Measurements from ENCODE around the gene VPREB1.
"Not testable (repeated sequence)": the region's sequence is repeated elsewhere in the genome, so short reads cannot be mapped to it uniquely, and the experiment has no call there.

The VPREB1 gene

GRCh38 chr22:22248878-22249277 lies 4.3 kb downstream of the VPREB1 start:
- DNase-seq, result peak; percentile 37

- DNase-seq, result not testable (repeated sequence)
Measured at GRCh38 chr22:22250651-22251050, 6.1 kb downstream of the VPREB1 start.

GRCh38 chr22:22256133-22256532 lies 11.5 kb downstream of the VPREB1 start:
- not testable (repeated sequence) for DNase-seq

GRCh38 chr22:22258597-22259415 lies 14.2 kb downstream of the VPREB1 start:
- not testable (repeated sequence) for DNase-seq

- DNase-seq, result not testable (repeated sequence)
Measured at GRCh38 chr22:22260169-22260568, 15.6 kb downstream of the VPREB1 start.

GRCh38 chr22:22260586-22260985 lies 16.0 kb downstream of the VPREB1 start:
- not testable (repeated sequence) for DNase-seq

- DNase-seq, result not testable (repeated sequence)
Measured at GRCh38 chr22:22262332-22263074, 17.9 kb downstream of the VPREB1 start.

- DNase-seq, result not testable (repeated sequence)
Measured at GRCh38 chr22:22263823-22264222, 19.2 kb downstream of the VPREB1 start.

GRCh38 chr22:22270036-22270676 lies 25.6 kb downstream of the VPREB1 start:
- DNase-seq, result not testable (repeated sequence)

GRCh38 chr22:22277423-22277822 lies 32.8 kb downstream of the VPREB1 start:
- DNase-seq, result not testable (repeated sequence)

GRCh38 chr22:22284962-22285756 lies 40.6 kb downstream of the VPREB1 start:
- DNase-seq, result not testable (repeated sequence)

GRCh38 chr22:22286390-22287105 lies 42.0 kb downstream of the VPREB1 start:
- not testable (repeated sequence) for DNase-seq

GRCh38 chr22:22287106-22287626 lies 42.6 kb downstream of the VPREB1 start:
- DNase-seq, result not testable (repeated sequence)

GRCh38 chr22:22289666-22290065 lies 45.1 kb downstream of the VPREB1 start:
- not testable (repeated sequence) for DNase-seq

- not testable (repeated sequence) for DNase-seq
Measured at GRCh38 chr22:22291129-22291806, 46.7 kb downstream of the VPREB1 start.

GRCh38 chr22:22292656-22293055 lies 48.1 kb downstream of the VPREB1 start:
- DNase-seq, result not testable (repeated sequence)

GRCh38 chr22:22293436-22293835 lies 48.9 kb downstream of the VPREB1 start:
- DNase-seq, result not testable (repeated sequence)

GRCh38 chr22:22294641-22295040 lies 50.1 kb downstream of the VPREB1 start:
- DNase-seq, result not testable (repeated sequence)
